SK-N-SH (cell line): ENCODE measurements around the gene E2F1. TPM values are rescaled to one million over a fixed set of nuclear protein-coding genes. Genes with fewer than 3 reads are reported as not detected.

Source experiments
- CTCF ChIA-PET: fragments of 300-600, 350-600 bp; formaldehyde crosslinking; extraction: SDS; loops from one replicate; lab custom pipeline; 2021; lab: Yijun Ruan, JAX
- POLR2A ChIA-PET: fragments of 350-600 bp; sonication (Branson Sonifier 250); formaldehyde crosslinking; extraction: SDS; loops from one replicate; lab custom pipeline; 2020; ENCODE audit warnings: antibody characterized with exemption, inconsistent platforms; lab: Yijun Ruan, JAX
- DNase-seq: peaks from one replicate; pipeline ENCODE4 v3.0.0; 2012
- H2AFZ ChIP-seq: fragments of 200-600 bp; sonication (generic); 2 replicates; pipeline ENCODE4 v1.8.1; 2016; ENCODE audit warnings: antibody characterized with exemption, mild to moderate bottlenecking, low read depth
- H3F3A ChIP-seq: fragments of 200-600 bp; sonication (generic); replicated peaks from 2 replicates; pipeline ENCODE3; 2016; ENCODE audit warnings: antibody characterized with exemption, mild to moderate bottlenecking; ENCODE audit not compliant: insufficient read depth
- H3K27ac ChIP-seq, 2 experiments: fragments of 200-500 bp in 1 of 2; fragments of 200-600 bp in 1 of 2; sonication (Bioruptor generic) in 1 of 2; sonication (generic), shearing (Covaris generic) in 1 of 2; 2 replicates each; pipeline versions ENCODE4 v1.5.1 to v1.6.1; 2014 to 2016; ENCODE audit warnings: low read depth in 2 of 2, inconsistent platforms in 1 of 2, low read length in 1 of 2, mild to moderate bottlenecking in 1 of 2, mixed read lengths in 1 of 2
- H3K27me3 ChIP-seq: fragments of 200-600 bp; sonication (generic), shearing (Covaris generic); 2 replicates; pipeline ENCODE4 v1.6.1; 2016; ENCODE audit warnings: mixed run types; ENCODE audit not compliant: insufficient read depth
- H3K36me3 ChIP-seq, 2 experiments: fragments of 200-500 bp in 1 of 2; fragments of 200-600 bp in 1 of 2; sonication (Bioruptor generic) in 1 of 2; sonication (generic) in 1 of 2; replicated peaks in 1 of 2; 2 replicates each; pipeline versions ENCODE3 to v1.5.1; 2014 to 2016; ENCODE audit warnings: low read length in 1 of 2, mild to moderate bottlenecking in 1 of 2; ENCODE audit not compliant: insufficient read depth in 2 of 2, control insufficient read depth in 1 of 2
- H3K4me1 ChIP-seq, 2 experiments: fragments of 200-500 bp in 1 of 2; fragments of 200-600 bp in 1 of 2; sonication (Bioruptor generic) in 1 of 2; sonication (generic), shearing (Covaris generic) in 1 of 2; 2 replicates each; pipeline versions ENCODE4 v1.5.1 to v1.6.1; 2014 to 2016; ENCODE audit warnings: low read depth in 1 of 2, low read length in 1 of 2, mixed run types in 1 of 2; ENCODE audit not compliant: insufficient read depth in 2 of 2, control insufficient read depth in 1 of 2
- H3K4me2 ChIP-seq: fragments of 200-600 bp; sonication (generic), shearing (Covaris generic); 2 replicates; pipeline ENCODE4 v1.6.1; 2017; ENCODE audit warnings: mixed run types
- H3K4me3 ChIP-seq, 2 experiments: fragments of 200-500 bp in 1 of 2; fragments of 200-600 bp in 1 of 2; sonication (Bioruptor generic) in 1 of 2; sonication (generic), shearing (Covaris generic) in 1 of 2; 2 replicates each; pipeline versions ENCODE4 v1.5.1 to v1.8.1; 2014 to 2016; ENCODE audit warnings: low read depth in 2 of 2, inconsistent platforms in 1 of 2, low read length in 1 of 2, mild to moderate bottlenecking in 1 of 2, mixed read lengths in 1 of 2, moderate library complexity in 1 of 2
- H3K79me2 ChIP-seq: fragments of 200-600 bp; sonication (generic); 2 replicates; pipeline ENCODE4 v1.8.1; 2017; ENCODE audit warnings: mild to moderate bottlenecking; ENCODE audit not compliant: insufficient read depth
- H3K9ac ChIP-seq: fragments of 200-600 bp; sonication (generic); 2 replicates; pipeline ENCODE4 v1.6.1; 2017; ENCODE audit warnings: mixed run types
- H3K9me2 ChIP-seq: fragments of 200-600 bp; sonication (generic); 2 replicates; pipeline ENCODE4 v1.6.1; 2017; ENCODE audit warnings: mixed run types
- H3K9me3 ChIP-seq: fragments of 200-600 bp; sonication (generic); 2 replicates; pipeline ENCODE4 v1.6.1; 2017; ENCODE audit warnings: mixed run types, mild to moderate bottlenecking, moderate library complexity
- H4K20me1 ChIP-seq: fragments of 200-600 bp; sonication (generic); 2 replicates; pipeline ENCODE4 v1.6.1; 2017; ENCODE audit warnings: mild to moderate bottlenecking, mixed run types; ENCODE audit not compliant: insufficient read depth
- EP300 ChIP-seq, 2 experiments: IDR thresholded peaks; 2 replicates each; pipeline versions ENCODE4 v1.4.0 to v1.6.1; 2012; ENCODE audit warnings: borderline replicate concordance in 1 of 2, low read depth in 1 of 2, low read length in 1 of 2
- FOSL2 ChIP-seq: IDR thresholded peaks from 2 replicates; pipeline ENCODE4 v1.4.0; 2012; ENCODE audit warnings: low read depth, mild to moderate bottlenecking, moderate library complexity, borderline replicate concordance
- GABPA ChIP-seq: IDR thresholded peaks from 2 replicates; pipeline ENCODE4 v1.4.0; 2012; ENCODE audit warnings: low read depth, mild to moderate bottlenecking
- MXI1 ChIP-seq: IDR thresholded peaks from 2 replicates; pipeline ENCODE4 v1.6.1; 2012; ENCODE audit warnings: mild to moderate bottlenecking, low read depth, low read length, improper control_type of control experiment
- NFIC ChIP-seq: IDR thresholded peaks from 2 replicates; pipeline ENCODE4 v1.4.0; 2012; ENCODE audit warnings: borderline replicate concordance
- POLR2AphosphoS5 ChIP-seq: IDR thresholded peaks from 2 replicates; pipeline ENCODE4 v1.6.1; 2012; ENCODE audit warnings: low read depth, low read length
- RCOR1 ChIP-seq: fragments of 150-350 bp; IDR thresholded peaks from 2 replicates; pipeline ENCODE4 v1.6.1; 2017; ENCODE audit warnings: antibody characterized with exemption, low read length
- RFX5 ChIP-seq: IDR thresholded peaks from 2 replicates; pipeline ENCODE4 v1.6.1; 2012; ENCODE audit warnings: mild to moderate bottlenecking, improper control_type of control experiment, low read length
- RXRA ChIP-seq: IDR thresholded peaks from 2 replicates; pipeline ENCODE4 v1.4.0; 2012; ENCODE audit warnings: low read depth, mild to moderate bottlenecking, borderline replicate concordance
- WGBS: methylation state at CpG from one replicate; pipeline ENCODE4 v1.1.6; 2017; ENCODE audit warnings: low lambda C conversion rate; 5-methylcytosine and 5-hydroxymethylcytosine counted together
- polyA plus RNA-seq, 3 experiments: library from polyadenylated mRNA; depleted of rRNA; stranded (reverse); fragments of >200 nt; gene quantifications; 2 replicates each; pipeline ENCODE4 v1.2.3, GENCODE V29; 2012
- TF ChIP-seq, protein P1 (sequence below): IDR thresholded peaks from 2 replicates; pipeline ENCODE4 v1.4.0; 2012; ENCODE audit warnings: low read depth, borderline replicate concordance
- TF ChIP-seq, protein P2 (sequence below): IDR thresholded peaks from 2 replicates; pipeline ENCODE4 v1.6.1; 2012; ENCODE audit warnings: mild to moderate bottlenecking, low read depth, low read length, moderate library complexity
- TF ChIP-seq, protein P3 (sequence below): fragments of 150-350 bp; IDR thresholded peaks from 2 replicates; pipeline ENCODE4 v1.6.1; 2016; ENCODE audit warnings: mild to moderate bottlenecking, low read depth, low read length

E2F1 gene
- polyA plus RNA-seq, 1 of the 3 experiments (the other 2 are of a cell fraction): 15.0 TPM

DNA sequence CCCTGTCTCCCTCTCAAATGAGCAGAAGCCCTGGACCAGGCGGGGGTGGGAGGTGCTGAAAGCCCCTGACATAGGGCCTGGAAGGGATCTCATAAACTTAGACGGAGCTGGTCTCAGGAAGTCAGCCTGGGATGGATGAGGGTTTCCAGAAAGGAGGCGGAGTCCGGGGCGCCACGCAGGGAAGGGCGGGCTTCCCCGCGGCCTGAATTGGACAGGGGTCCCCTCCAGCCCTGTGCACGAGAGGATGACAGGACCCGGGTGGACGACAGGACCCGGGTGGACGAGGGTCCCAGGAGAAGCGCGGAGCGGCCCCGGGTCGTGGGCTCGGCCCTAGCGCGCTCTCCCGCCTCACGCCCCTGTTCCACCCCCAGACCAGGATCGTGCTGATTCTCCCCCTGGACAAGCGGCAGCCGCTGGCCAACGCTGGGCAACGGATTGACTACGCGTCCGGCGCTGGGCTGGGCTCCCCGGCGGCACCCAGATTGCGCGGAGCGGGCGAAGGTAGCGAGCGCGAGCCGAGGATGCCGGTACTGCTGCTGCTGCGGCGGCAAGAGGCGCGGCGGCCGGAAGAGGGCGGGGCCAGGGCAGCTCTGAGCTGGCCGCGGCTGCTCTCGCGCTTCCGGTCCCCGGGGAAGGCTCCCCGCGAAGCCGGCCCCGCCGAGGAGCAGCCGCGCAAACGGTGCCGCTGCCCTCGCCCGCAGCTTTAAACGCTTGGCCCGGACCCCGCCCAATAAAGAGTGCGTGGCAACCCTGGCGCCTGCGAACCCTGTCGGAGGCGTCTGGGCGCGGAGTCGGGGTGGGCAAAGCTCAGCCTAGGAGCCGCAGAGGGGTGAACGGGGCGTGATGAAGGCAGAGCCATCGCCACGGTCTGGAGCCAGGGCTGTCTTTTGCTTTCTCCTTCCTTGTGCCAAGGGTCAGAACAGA is 22.8 kb downstream of the E2F1 start (continued):
- TF ChIP-seq POLR2AphosphoS5 (peak; percentile 83; the same call in 1 of the 2 replicates), RCOR1 (no peak), GABPA (peak; percentile 80), FOSL2 (no peak), NFIC (no peak), RXRA (no peak), RFX5 (no peak)
- TF ChIP-seq, protein P1, sequence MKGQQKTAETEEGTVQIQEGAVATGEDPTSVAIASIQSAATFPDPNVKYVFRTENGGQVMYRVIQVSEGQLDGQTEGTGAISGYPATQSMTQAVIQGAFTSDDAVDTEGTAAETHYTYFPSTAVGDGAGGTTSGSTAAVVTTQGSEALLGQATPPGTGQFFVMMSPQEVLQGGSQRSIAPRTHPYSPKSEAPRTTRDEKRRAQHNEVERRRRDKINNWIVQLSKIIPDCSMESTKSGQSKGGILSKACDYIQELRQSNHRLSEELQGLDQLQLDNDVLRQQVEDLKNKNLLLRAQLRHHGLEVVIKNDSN: 0 out of 2 replicates have a peak, but pooled peaks have one; percentile 9
- TF ChIP-seq, protein P2, sequence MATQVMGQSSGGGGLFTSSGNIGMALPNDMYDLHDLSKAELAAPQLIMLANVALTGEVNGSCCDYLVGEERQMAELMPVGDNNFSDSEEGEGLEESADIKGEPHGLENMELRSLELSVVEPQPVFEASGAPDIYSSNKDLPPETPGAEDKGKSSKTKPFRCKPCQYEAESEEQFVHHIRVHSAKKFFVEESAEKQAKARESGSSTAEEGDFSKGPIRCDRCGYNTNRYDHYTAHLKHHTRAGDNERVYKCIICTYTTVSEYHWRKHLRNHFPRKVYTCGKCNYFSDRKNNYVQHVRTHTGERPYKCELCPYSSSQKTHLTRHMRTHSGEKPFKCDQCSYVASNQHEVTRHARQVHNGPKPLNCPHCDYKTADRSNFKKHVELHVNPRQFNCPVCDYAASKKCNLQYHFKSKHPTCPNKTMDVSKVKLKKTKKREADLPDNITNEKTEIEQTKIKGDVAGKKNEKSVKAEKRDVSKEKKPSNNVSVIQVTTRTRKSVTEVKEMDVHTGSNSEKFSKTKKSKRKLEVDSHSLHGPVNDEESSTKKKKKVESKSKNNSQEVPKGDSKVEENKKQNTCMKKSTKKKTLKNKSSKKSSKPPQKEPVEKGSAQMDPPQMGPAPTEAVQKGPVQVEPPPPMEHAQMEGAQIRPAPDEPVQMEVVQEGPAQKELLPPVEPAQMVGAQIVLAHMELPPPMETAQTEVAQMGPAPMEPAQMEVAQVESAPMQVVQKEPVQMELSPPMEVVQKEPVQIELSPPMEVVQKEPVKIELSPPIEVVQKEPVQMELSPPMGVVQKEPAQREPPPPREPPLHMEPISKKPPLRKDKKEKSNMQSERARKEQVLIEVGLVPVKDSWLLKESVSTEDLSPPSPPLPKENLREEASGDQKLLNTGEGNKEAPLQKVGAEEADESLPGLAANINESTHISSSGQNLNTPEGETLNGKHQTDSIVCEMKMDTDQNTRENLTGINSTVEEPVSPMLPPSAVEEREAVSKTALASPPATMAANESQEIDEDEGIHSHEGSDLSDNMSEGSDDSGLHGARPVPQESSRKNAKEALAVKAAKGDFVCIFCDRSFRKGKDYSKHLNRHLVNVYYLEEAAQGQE: 0 out of 2 replicates have a peak, but pooled peaks have one; percentile 16

DNA sequence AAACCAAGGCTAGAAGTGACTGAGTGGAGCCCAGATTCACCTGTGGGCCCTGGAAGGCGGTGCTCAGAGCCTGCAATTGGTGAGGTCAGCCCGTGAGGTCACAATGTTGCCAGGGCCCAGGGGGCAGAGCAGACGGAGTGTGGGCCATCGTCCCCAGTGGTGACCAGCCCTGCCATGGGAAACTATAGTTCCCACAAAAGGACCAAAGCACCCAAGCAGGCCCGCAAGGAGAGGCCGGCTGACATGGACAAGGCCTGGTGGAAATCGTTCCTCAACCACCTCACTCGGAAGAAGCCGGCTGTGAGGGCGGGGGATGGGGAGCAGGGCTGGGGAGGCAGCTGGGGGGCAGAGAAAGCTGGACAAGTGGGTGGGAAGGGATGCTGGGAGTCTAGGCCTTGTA is 24.0 kb downstream of the E2F1 start, which contains the start of gene C20orf144:
Gene C20orf144 (plus strand): TSS at position 156 of the 400 bp plus-strand sequence. CDS start 19 bp downstream, at position 175.
- H4K20me1 ChIP-seq: no peaks in the 10 kb centered on the region
- peak within 1 kb of the TSS; percentile 91; the same call in 1 of the 2 replicates for H2AFZ ChIP-seq
- no peak for TF ChIP-seq GABPA
- no peak for TF ChIP-seq MXI1
- TF ChIP-seq, protein P3, sequence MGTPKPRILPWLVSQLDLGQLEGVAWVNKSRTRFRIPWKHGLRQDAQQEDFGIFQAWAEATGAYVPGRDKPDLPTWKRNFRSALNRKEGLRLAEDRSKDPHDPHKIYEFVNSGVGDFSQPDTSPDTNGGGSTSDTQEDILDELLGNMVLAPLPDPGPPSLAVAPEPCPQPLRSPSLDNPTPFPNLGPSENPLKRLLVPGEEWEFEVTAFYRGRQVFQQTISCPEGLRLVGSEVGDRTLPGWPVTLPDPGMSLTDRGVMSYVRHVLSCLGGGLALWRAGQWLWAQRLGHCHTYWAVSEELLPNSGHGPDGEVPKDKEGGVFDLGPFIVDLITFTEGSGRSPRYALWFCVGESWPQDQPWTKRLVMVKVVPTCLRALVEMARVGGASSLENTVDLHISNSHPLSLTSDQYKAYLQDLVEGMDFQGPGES: no peak
- TF ChIP-seq EP300 (IDR thresholded peaks at IDR 0.05; ENCODE audit: borderline replicate concordance in 1 of 2, low read depth in 1 of 2, low read length in 1 of 2): no peak
- TF ChIP-seq POLR2AphosphoS5: no peak
- ChIA-PET CTCF (interaction anchor here (2.3 to 10.6 kb wide), 3 partner anchors 9 to 208 kb away, joined by 9 to 114 read pairs (median 17); no protein-coding TSS in a partner anchor), POLR2A (interaction anchor here (2.6 kb wide), 1 partner anchor 219 kb away, joined by 9 read pairs; the partner anchor contains the start of gene SNTA1)
- peaks cover 10% of the 10 kb centered on the region for H3F3A ChIP-seq
- H3K4me1 ChIP-seq: peaks cover 0 to 29% of the 10 kb centered on the region in 2 experiments; a peak in 1 of 4 replicates
- no peak for DNase-seq
- H3K9me3 ChIP-seq: no peaks in the 10 kb centered on the region
- H3K79me2 ChIP-seq: no peaks in the 10 kb centered on the region
- peak within 1 kb of the TSS; percentile 83 for H3K9ac ChIP-seq
- 99% methylated on average over 8 of the region's 10 CpGs for WGBS
- H3K36me3 ChIP-seq: peaks cover 0 to 6% of the 10 kb centered on the region in 2 experiments
- H3K4me2 ChIP-seq: peak within 1 kb of the TSS; percentile 100
- peak within 1 kb of the TSS; percentile 76 to 88 for H3K4me3 ChIP-seq
- peak within 1 kb of the TSS; percentile 77 to 90 for H3K27ac ChIP-seq
- H3K9me2 ChIP-seq: no peaks in the 10 kb centered on the region
- H3K27me3 ChIP-seq: no peaks in the 10 kb centered on the region
